Lower leg skin (tissue), 3 donors: ENCODE results near the gene CTSA.

Source experiments
- CTCF ChIP-seq, 3 donors: fragments of 450-650 bp; IDR thresholded peaks; one replicate each; pipeline ENCODE4 v1.5.1; 2016; ENCODE audit warnings: antibody characterized with exemption in 3 of 3, mild to moderate bottlenecking in 3 of 3, moderate library complexity in 2 of 3
- POLR2A ChIP-seq, 2 donors: fragments of 450-650 bp; IDR thresholded peaks; one replicate each; pipeline ENCODE4 v1.6.1; 2016 to 2017; ENCODE audit warnings: antibody characterized with exemption in 2 of 2, mild to moderate bottlenecking in 1 of 2, moderate library complexity in 1 of 2

- TF ChIP-seq CTCF (IDR thresholded peaks at IDR 0.05), result no peak
- TF ChIP-seq POLR2A (IDR thresholded peaks at IDR 0.05), result no peak
Observed at GRCh38 chr20:45851501-45851900, 39.6 kb upstream of the CTSA start.
